NCI-H345 treated with DMSO at 0.1 percent for 48 hours (cell line): ENCODE results near the gene UNC5A.

Experiments used
- DNase-seq: peaks from one replicate; lab custom pipeline; 2025; ENCODE audit not compliant: unreplicated experiment; lab: John Stamatoyannopoulos, UW

UNC5A gene

GRCh38 chr5:176878463-176878862 lies 68.1 kb downstream of the UNC5A start:
- DNase-seq = no peak

GRCh38 chr5:176878906-176879662 lies 68.7 kb downstream of the UNC5A start:
- no peak for DNase-seq

- no peak for DNase-seq
Measured at GRCh38 chr5:176879663-176880361, 69.5 kb downstream of the UNC5A start.

- DNase-seq = no peak
Measured at GRCh38 chr5:176880366-176881020, 70.1 kb downstream of the UNC5A start.

GRCh38 chr5:176881021-176881749 lies 70.8 kb downstream of the UNC5A start:
- DNase-seq = no peak

DNA sequence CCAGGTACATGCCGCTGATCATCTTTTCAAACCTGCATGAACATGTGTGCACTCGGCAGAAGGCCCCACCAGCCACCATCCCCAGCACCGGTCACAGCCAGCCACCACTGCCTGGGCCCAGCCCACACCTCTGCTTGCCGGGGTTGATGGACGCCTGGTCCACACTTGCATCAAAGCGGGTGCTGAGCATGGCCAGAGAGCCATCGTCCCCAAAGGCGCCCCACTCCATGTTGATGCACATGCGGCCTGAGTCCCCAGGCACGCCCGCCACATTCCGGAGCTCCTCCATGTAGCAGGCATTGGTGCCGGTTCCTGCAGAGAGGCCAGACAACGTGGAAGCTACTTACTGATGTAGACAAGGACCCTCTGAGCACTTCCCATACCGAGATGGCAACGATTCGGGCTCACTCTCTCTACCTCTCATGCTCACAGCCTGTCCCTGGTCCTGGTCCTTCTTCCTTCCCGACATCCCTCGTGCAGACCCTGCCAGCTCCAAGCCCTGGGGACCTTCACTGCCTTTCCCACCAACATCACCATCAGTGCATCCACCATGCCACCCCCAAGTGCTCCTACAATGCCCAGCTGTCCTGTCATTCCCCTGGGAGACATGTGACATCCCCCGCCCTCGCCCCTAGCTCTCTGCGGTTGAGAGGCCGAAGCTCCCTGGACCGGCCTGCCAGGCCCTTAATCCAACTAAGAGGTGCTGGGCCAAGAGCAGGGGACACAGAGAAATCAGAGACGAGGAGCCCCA lies 71.6 kb downstream of the UNC5A start:
- DNase-seq = no peak

DNA sequence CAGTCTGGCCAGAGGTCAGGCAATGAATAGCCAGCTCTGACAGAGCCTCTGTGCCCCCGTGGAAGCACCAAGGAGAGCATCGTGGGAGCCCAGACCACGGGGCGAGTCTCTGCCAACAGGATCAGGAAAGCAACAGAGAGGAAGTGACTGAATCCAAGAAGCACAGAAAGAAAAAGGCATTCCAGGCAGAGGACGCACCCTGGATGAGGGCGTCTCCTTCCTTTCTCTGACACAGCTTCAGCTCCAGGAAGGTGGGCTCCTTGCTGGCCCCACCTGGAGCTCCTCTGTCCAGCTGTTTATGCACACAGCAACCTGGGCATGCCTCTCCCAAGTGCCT lies 72.2 kb downstream of the UNC5A start:
- DNase-seq = no peak

- no peak for DNase-seq
Measured at GRCh38 chr5:176883700-176884570, 73.6 kb downstream of the UNC5A start.

DNA sequence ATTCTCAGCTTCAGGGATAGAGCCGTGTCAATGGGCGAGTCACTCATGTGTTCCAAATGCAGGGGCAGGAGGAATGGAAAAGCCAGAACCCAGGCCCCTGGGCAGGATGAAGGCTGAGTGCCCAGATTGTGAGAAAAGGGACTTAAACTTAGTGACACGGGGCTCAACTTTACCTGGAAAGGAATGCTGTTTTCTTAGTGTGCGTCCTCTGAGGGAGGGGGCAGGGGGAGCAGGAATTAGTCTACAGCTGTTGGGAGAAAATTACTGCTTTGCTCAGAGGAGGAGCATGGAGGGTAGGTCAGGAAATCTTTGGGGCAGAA lies 74.2 kb downstream of the UNC5A start:
- no peak for DNase-seq

- no peak for DNase-seq
Measured at GRCh38 chr5:176886336-176887251, 76.2 kb downstream of the UNC5A start.

- DNase-seq = no peak
Measured at GRCh38 chr5:176887252-176887849, 77.0 kb downstream of the UNC5A start.

- no peak for DNase-seq
Measured at GRCh38 chr5:176888016-176888864, 77.9 kb downstream of the UNC5A start.

GRCh38 chr5:176888865-176889165 lies 78.5 kb downstream of the UNC5A start:
- DNase-seq = no peak

- DNase-seq = no peak
Measured at GRCh38 chr5:176889321-176890280, 79.2 kb downstream of the UNC5A start.

GRCh38 chr5:176890455-176891330 lies 80.3 kb downstream of the UNC5A start:
- no peak for DNase-seq
